Measurements from ENCODE around the gene DRICH1.

DRICH1 gene

GRCh38 chr22:23609983-23610781 lies 21.9 kb downstream of the DRICH1 start:
- no peaks in the 10 kb centered on the region for H3K36me3 ChIP-seq (replicated peaks)
- TF ChIP-seq CTCF (IDR thresholded peaks at IDR 0.05; ENCODE audit: low read depth, low read length, missing control alignments): no peak
- DNase-seq: no peak
- no peak overlapping the region for H3K4me3 ChIP-seq (ENCODE audit: low read depth, low read length)
- H3K27ac ChIP-seq: no peak overlapping the region
- in situ Hi-C loops (cut with HindIII; ENCODE audit: low pct_ligation_motif_present, low sequenced_read_pairs): no loop called here
- no peaks in the 10 kb centered on the region for H3K27me3 ChIP-seq (replicated peaks)

- peak; percentile 4 for DNase-seq
- no peak for TF ChIP-seq CTCF (IDR thresholded peaks at IDR 0.05; ENCODE audit: low read depth, low read length, missing control alignments)
- Histone ChIP-seq H3K27ac (no peak overlapping the region), H3K4me3 (ENCODE audit: low read depth, low read length) (no peak overlapping the region), H3K27me3 (replicated peaks) (no peaks in the 10 kb centered on the region), H3K36me3 (replicated peaks) (no peaks in the 10 kb centered on the region)
- in situ Hi-C loops (cut with HindIII; ENCODE audit: low pct_ligation_motif_present, low sequenced_read_pairs): no loop called here
These were observed 23.5 kb downstream of the DRICH1 start for GRCh38 chr22:23608583-23608982.

GRCh38 chr22:23606204-23607131 lies 25.7 kb downstream of the DRICH1 start:
- no peak for DNase-seq
- H3K27ac ChIP-seq: no peak overlapping the region
- TF ChIP-seq CTCF (IDR thresholded peaks at IDR 0.05; ENCODE audit: low read depth, low read length, missing control alignments): no peak
- in situ Hi-C loops (cut with HindIII; ENCODE audit: low pct_ligation_motif_present, low sequenced_read_pairs): no loop called here
- H3K36me3 ChIP-seq (replicated peaks): no peaks in the 10 kb centered on the region
- H3K27me3 ChIP-seq (replicated peaks): no peaks in the 10 kb centered on the region
- no peak overlapping the region for H3K4me3 ChIP-seq (ENCODE audit: low read depth, low read length)

GRCh38 chr22:23604939-23605712 lies 27.0 kb downstream of the DRICH1 start:
- H3K4me3 ChIP-seq (ENCODE audit: low read depth, low read length): no peak overlapping the region
- no peaks in the 10 kb centered on the region for H3K27me3 ChIP-seq (replicated peaks)
- no peaks in the 10 kb centered on the region for H3K36me3 ChIP-seq (replicated peaks)
- in situ Hi-C loops (cut with HindIII; ENCODE audit: low pct_ligation_motif_present, low sequenced_read_pairs): no loop called here
- no peak for TF ChIP-seq CTCF (IDR thresholded peaks at IDR 0.05; ENCODE audit: low read depth, low read length, missing control alignments)
- no peak for DNase-seq
- H3K27ac ChIP-seq: no peak overlapping the region

- no peak for TF ChIP-seq CTCF (IDR thresholded peaks at IDR 0.05; ENCODE audit: low read depth, low read length, missing control alignments)
- no peak overlapping the region for H3K4me3 ChIP-seq (ENCODE audit: low read depth, low read length)
- no peak overlapping the region for H3K27ac ChIP-seq
- H3K36me3 ChIP-seq (replicated peaks): no peaks in the 10 kb centered on the region
- no peak for DNase-seq
- in situ Hi-C loops (cut with HindIII; ENCODE audit: low pct_ligation_motif_present, low sequenced_read_pairs): no loop called here
- H3K27me3 ChIP-seq (replicated peaks): no peaks in the 10 kb centered on the region
These were observed 28.9 kb downstream of the DRICH1 start for GRCh38 chr22:23603266-23603665.

Measured in brain microvascular endothelial cell (primary cell).